ENCODE results near the gene CCDC86. TPM values are rescaled to one million over a fixed set of nuclear protein-coding genes. Genes with fewer than 3 reads are reported as not detected.
A peak's percentile ranks its signal among the peaks of the same experiment; 100 is the strongest.

Gene CCDC86
- total RNA-seq, 4 donors from 2014 or later = 7.4 to 23.0 (median 8.3) TPM

- Histone ChIP-seq H3K4me1 (no peaks in the 10 kb centered on the region), H3K4me3 (no peak overlapping the region), H3K36me3 (no peaks in the 10 kb centered on the region), H3K9me3 (no peaks in the 10 kb centered on the region), H3K27ac (no peak overlapping the region), H3K27me3 (no peaks in the 10 kb centered on the region)
- peak in 1 of 2 donors; percentile 1 for DNase-seq
- intact Hi-C loops (cut with DNase I; ENCODE audit: low total_unique reads) = no loop called here
- TF ChIP-seq CTCF (IDR thresholded peaks at IDR 0.05) (no peak), POLR2A (IDR thresholded peaks at IDR 0.05) (no peak)
Observed at GRCh38 chr11:60897496-60897895, 55.6 kb downstream of the CCDC86 start.

GRCh38 chr11:60899046-60899936 lies 57.4 kb downstream of the CCDC86 start:
- peak in 1 of 2 donors; percentile 34 for DNase-seq
- Histone ChIP-seq H3K4me3 (no peak overlapping the region), H3K9me3 (no peaks in the 10 kb centered on the region), H3K36me3 (no peaks in the 10 kb centered on the region), H3K27me3 (no peaks in the 10 kb centered on the region), H3K4me1 (no peaks in the 10 kb centered on the region), H3K27ac (no peak overlapping the region)
- intact Hi-C loops (cut with DNase I; ENCODE audit: low total_unique reads) = no loop called here
- TF ChIP-seq CTCF (IDR thresholded peaks at IDR 0.05) (peak; percentile 78 to 95 (median 88)), POLR2A (IDR thresholded peaks at IDR 0.05) (no peak)

- no peaks in the 10 kb centered on the region for H3K9me3 ChIP-seq
- H3K4me1 ChIP-seq = peaks cover 5% of the 10 kb centered on the region in 2 donors
- no peak overlapping the region for H3K27ac ChIP-seq
- intact Hi-C loops (cut with DNase I; ENCODE audit: low total_unique reads) = no loop called here
- H3K4me3 ChIP-seq = no peak overlapping the region
- TF ChIP-seq POLR2A (IDR thresholded peaks at IDR 0.05) = no peak
- TF ChIP-seq CTCF (IDR thresholded peaks at IDR 0.05) = no peak
- H3K27me3 ChIP-seq = no peaks in the 10 kb centered on the region
- DNase-seq = no peak
- no peaks in the 10 kb centered on the region for H3K36me3 ChIP-seq
Observed at GRCh38 chr11:60899977-60900376, 58.1 kb downstream of the CCDC86 start.

Other genes starting within 250 kb of the CCDC86 start
- gene MS4A8, start 142.5 kb upstream of the CCDC86 start, total RNA-seq = 1 to 10 TPM in 2 of 4 donors, under 1 TPM in 1, not detected in 1; 0.98 to 9.5 (median 2.1) TPM
- gene MS4A18, start 117.4 kb upstream of the CCDC86 start, total RNA-seq = not detected
- gene MS4A15, start 85.2 kb upstream of the CCDC86 start, total RNA-seq = not detected
- gene MS4A10, start 56.8 kb upstream of the CCDC86 start, total RNA-seq = not detected
- 1 to 10 TPM in 1 of 4 donors, under 1 TPM in 2, not detected in 1; 0.21 to 4.6 (median 0.49) TPM for gene PTGDR2, start 13.8 kb downstream of the CCDC86 start, total RNA-seq
- not detected for gene ZP1, start 25.4 kb downstream of the CCDC86 start, total RNA-seq
- gene PRPF19, start 64.5 kb downstream of the CCDC86 start, total RNA-seq = 10 to 100 TPM; 19.4 to 70.1 (median 50.2) TPM
- gene TMEM109, start 72.0 kb downstream of the CCDC86 start, total RNA-seq = 100 to 1,000 TPM in 1 of 4 donors, 10 to 100 TPM in 3; 37.1 to 155 (median 75.3) TPM
- 10 to 100 TPM in 2 of 4 donors, under 1 TPM in 2; under 0.01 to 47.7 (median 7.7) TPM for gene TMEM132A, start 82.3 kb downstream of the CCDC86 start, total RNA-seq
- 10 to 100 TPM in 3 of 4 donors, 1 to 10 TPM in 1; 5.9 to 44.5 (median 28.7) TPM for gene SLC15A3, start 110.1 kb downstream of the CCDC86 start, total RNA-seq
- gene CD6, start 129.6 kb downstream of the CCDC86 start, total RNA-seq = 1 to 10 TPM in 1 of 4 donors, under 1 TPM in 2, not detected in 1; 0.26 to 2.0 (median 0.91) TPM

All from uterus (tissue), 4 donors.